A549 (cell line): ENCODE measurements around the gene OR10G3. TPM values are rescaled to one million over a fixed set of nuclear protein-coding genes. Genes with fewer than 3 reads are reported as not detected.

Source experiments
- ATAC-seq, 2 experiments: fragments of 200-7000 bp in 1 of 2; fragments of >200 bp in 1 of 2; cut with Nextera tagmentation in 1 of 2; cut with Tn5 transposase in 1 of 2; 3 replicates each; pipeline versions ENCODE4 v1.8.0 to v1.9.1; 2018 to 2020; ENCODE audit warnings: mild to moderate bottlenecking in 1 of 2, moderate library complexity in 1 of 2
- CTCF ChIA-PET: fragments of 300-600 bp; sonication (Branson Sonifier 250); formaldehyde crosslinking; extraction: SDS; loops from one replicate; lab custom pipeline; 2021; ENCODE audit warnings: antibody characterized with exemption, inconsistent platforms; lab: Yijun Ruan, JAX
- POLR2A ChIA-PET: fragments of 350-600 bp; formaldehyde crosslinking; extraction: SDS; loops from one replicate; lab custom pipeline; 2021; ENCODE audit warnings: antibody characterized with exemption, inconsistent platforms; lab: Yijun Ruan, JAX
- DNase-seq, 2 experiments: peaks; one replicate each; pipeline versions ENCODE4 v3.0.0 to v3.0.0-alpha.2; 2011 to 2016; ENCODE audit warnings: low read depth in 1 of 2, low spot score in 1 of 2
- FAIRE-seq: peaks from 2 replicates; lab custom pipeline; 2011; peaks lifted over from hg19 to GRCh38; lab: Jason Lieb, UNC
- H3K27ac ChIP-seq, 2 experiments: fragments of >200 bp; sonication (Bioruptor Twin); formaldehyde crosslinking; 3 replicates each; pipeline ENCODE4 v1.5.1; 2016 to 2017
- H3K4me1 ChIP-seq: fragments of >200 bp; sonication (Bioruptor Twin); formaldehyde crosslinking; 3 replicates; pipeline ENCODE4 v1.6.1; 2016
- H3K4me2 ChIP-seq: fragments of >200 bp; sonication (Bioruptor Twin); formaldehyde crosslinking; 3 replicates; pipeline ENCODE4 v1.6.1; 2016
- H3K4me3 ChIP-seq: fragments of >200 bp; sonication (Bioruptor Twin); formaldehyde crosslinking; 3 replicates; pipeline ENCODE4 v1.5.1; 2016
- H3K9me3 ChIP-seq: fragments of >200 bp; sonication (Bioruptor Twin); formaldehyde crosslinking; 3 replicates; pipeline ENCODE4 v1.6.1; 2016
- BCL3 ChIP-seq: fragments of >200 bp; sonication (Bioruptor Twin); formaldehyde crosslinking; IDR thresholded peaks from 3 replicates; pipeline ENCODE4 v1.6.1; 2016
- BHLHE40 ChIP-seq: IDR thresholded peaks from 2 replicates; pipeline ENCODE4 v1.6.1; 2012; ENCODE audit warnings: low read depth, low read length, inconsistent platforms
- CHD4 ChIP-seq: fragments of 200-600 bp; sonication (generic); IDR thresholded peaks from 2 replicates; pipeline ENCODE4 v1.6.1; 2016; ENCODE audit warnings: antibody characterized with exemption, mild to moderate bottlenecking, borderline replicate concordance
- E2F6 ChIP-seq: IDR thresholded peaks from 2 replicates; pipeline ENCODE4 v1.6.1; 2012; ENCODE audit warnings: low read depth, borderline replicate concordance
- EHF ChIP-seq: fragments of 250-450 bp; sonication (Bioruptor Pico); IDR thresholded peaks from 2 replicates; pipeline ENCODE4 v1.5.0; 2020; ENCODE audit warnings: mild to moderate bottlenecking
- HOXA7 ChIP-seq: fragments of 250-450 bp; sonication (Bioruptor Pico); IDR thresholded peaks from 2 replicates; pipeline ENCODE4 v1.5.0; 2020; ENCODE audit warnings: mild to moderate bottlenecking, moderate library complexity
- HOXB13 ChIP-seq: fragments of 250-450 bp; sonication (Bioruptor Pico); IDR thresholded peaks from 2 replicates; pipeline ENCODE4 v1.5.0; 2020; ENCODE audit warnings: low read depth, mild to moderate bottlenecking, moderate library complexity
- HOXB5 ChIP-seq: fragments of 250-450 bp; sonication (Bioruptor Pico); IDR thresholded peaks from 2 replicates; pipeline ENCODE4 v1.5.0; 2020; ENCODE audit warnings: mild to moderate bottlenecking, moderate library complexity
- JUNB ChIP-seq: fragments of >200 bp; sonication (Bioruptor Twin); formaldehyde crosslinking; IDR thresholded peaks from 2 replicates; pipeline ENCODE4 v1.6.1; 2016
- MAFK ChIP-seq: fragments of 450-650 bp; IDR thresholded peaks from 2 replicates; pipeline ENCODE4 v1.6.1; 2014; ENCODE audit not compliant: partially characterized antibody
- NFE2L2 ChIP-seq: fragments of 150-350 bp; conservative IDR thresholded peaks from 2 replicates; pipeline ENCODE4 v1.6.1; 2014; ENCODE audit warnings: low read length
- PBX3 ChIP-seq: IDR thresholded peaks from 2 replicates; pipeline ENCODE4 v1.6.1; 2012
- POLR2A ChIP-seq: IDR thresholded peaks from 2 replicates; pipeline ENCODE4 v1.6.1; 2012; ENCODE audit warnings: mild to moderate bottlenecking, low read length
- RAD21 ChIP-seq, 2 experiments: fragments of >200 bp in 1 of 2; sonication (Bioruptor Twin) in 1 of 2; formaldehyde crosslinking in 1 of 2; IDR thresholded peaks in 1 of 2; conservative IDR thresholded peaks in 1 of 2; 2 replicates in 1 of 2; 3 replicates in 1 of 2; pipeline ENCODE4 v1.6.1; 2012 to 2018; ENCODE audit warnings: inconsistent platforms in 1 of 2
- RARB ChIP-seq: fragments of 250-450 bp; sonication (Bioruptor Pico); IDR thresholded peaks from 2 replicates; pipeline ENCODE4 v1.8.0; 2021; ENCODE audit warnings: mild to moderate bottlenecking, moderate library complexity
- TFCP2L1 ChIP-seq: fragments of 250-450 bp; sonication (Bioruptor Pico); IDR thresholded peaks from 2 replicates; pipeline ENCODE4 v1.5.0; 2021; ENCODE audit warnings: mild to moderate bottlenecking
- TP53 ChIP-seq: fragments of 250-450 bp; sonication (Bioruptor Pico); IDR thresholded peaks from 2 replicates; pipeline ENCODE4 v1.5.0; 2021; ENCODE audit warnings: mild to moderate bottlenecking, moderate library complexity
- USF2 ChIP-seq: fragments of 450-650 bp; IDR thresholded peaks from 2 replicates; pipeline ENCODE4 v1.6.1; 2014; ENCODE audit warnings: antibody characterized with exemption
- ZC3H11A ChIP-seq: fragments of 450-650 bp; IDR thresholded peaks from 2 replicates; pipeline ENCODE4 v1.6.1; 2014; ENCODE audit warnings: antibody characterized with exemption, mild to moderate bottlenecking
- ZNF302 ChIP-seq: fragments of 250-450 bp; sonication (Bioruptor Pico); IDR thresholded peaks from 2 replicates; pipeline ENCODE4 v1.9.0; 2021; ENCODE audit warnings: inconsistent platforms, mild to moderate bottlenecking, moderate library complexity
- WGBS: methylation state at CpG from one replicate; pipeline ENCODE4 v1.1.6; 2017; ENCODE audit errors: missing lambda C conversion rate; 5-methylcytosine and 5-hydroxymethylcytosine counted together
- polyA minus RNA-seq: library from RNA; depleted of rRNA, polyadenylated mRNA; stranded (reverse); fragments of >200 nt; gene quantifications from 2 replicates; pipeline ENCODE4 v1.2.3, GENCODE V29; 2011; rRNA and poly(A)+ RNA removed
- polyA plus RNA-seq, 4 experiments: library from polyadenylated mRNA; depleted of rRNA in 3 of 4; stranded (reverse); fragments of >200 nt; fragmentation: RNase III in 1 of 4; extraction: RNeasy Plus Mini Kit Qiagen cat#74134 plus additional on column Dnase treatment in 1 of 4; gene quantifications; 2 replicates in 3 of 4; 3 replicates in 1 of 4; pipeline ENCODE4 v1.2.3, GENCODE V29; 2011 to 2017

OR10G3 gene
- polyA plus RNA-seq (2011; rRNA removed) (not detected in 2 replicates), polyA plus RNA-seq (2017; fragmentation: RNase III; extraction: RNeasy Plus Mini Kit Qiagen cat#74134 plus additional on column Dnase treatment) (not detected in 3 replicates), polyA minus RNA-seq (not detected in 2 replicates)
- not detected in 2 replicates for polyA plus RNA-seq (2012; cell fraction: cytosol; rRNA removed)
- not detected in 2 replicates for polyA plus RNA-seq (2012; cell fraction: nucleus; rRNA removed)

GRCh38 chr14:21579976-21580375 is at the start of gene OR10G3:
Gene OR10G3 (minus strand): TSS chr14:21580076. CDS start chr14:21570744, 9,332 bp downstream.
- Histone ChIP-seq H3K27ac (no peak within 1 kb of the TSS), H3K4me3 (no peak within 1 kb of the TSS), H3K9me3 (no peaks in the 10 kb centered on the region), H3K4me2 (no peak within 1 kb of the TSS), H3K4me1 (no peaks in the 10 kb centered on the region)
- ATAC-seq, result no peak
- no peak for FAIRE-seq
- TF ChIP-seq HOXB13 (CRISPR knock-in tag) (no peak), BHLHE40 (no peak), TP53 (CRISPR knock-in tag) (no peak), CHD4 (no peak), RAD21 (conservative IDR thresholded peaks at IDR 0.05 in 1 of 2, IDR thresholded peaks at IDR 0.05 in 1 of 2) (no peak), NFE2L2 (no peak), TFCP2L1 (no peak), HOXB5 (CRISPR knock-in tag) (no peak), E2F6 (no peak), BCL3 (no peak)
- no peak for DNase-seq
- ChIA-PET POLR2A (no interaction called here), CTCF (interaction anchor here (0.6 kb wide), 1 partner anchor 68 kb away, joined by 3 read pairs; no protein-coding TSS in a partner anchor)
- 3% methylated on average over 2 of the region's 2 CpGs for WGBS

GRCh38 chr14:21626491-21627230 is 46.8 kb upstream of the OR10G3 start:
- ATAC-seq, result no peak
- CTCF ChIA-PET, result no interaction called here
- no peak for FAIRE-seq
- WGBS, result 1% methylated on average over 3 of the region's 3 CpGs
- no peak overlapping the region for H3K27ac ChIP-seq
- TF ChIP-seq TP53 (CRISPR knock-in tag) (no peak), E2F6 (no peak), POLR2A (no peak), RARB (CRISPR knock-in tag) (no peak), USF2 (no peak), ZC3H11A (no peak), HOXA7 (CRISPR knock-in tag) (no peak), EHF (CRISPR knock-in tag) (no peak), MAFK (no peak), ZNF302 (CRISPR knock-in tag) (no peak), BHLHE40 (no peak), PBX3 (no peak), JUNB (no peak)
- TF ChIP-seq, all 56 proteins: peak for 0
- DNase-seq, result no peak
- Histone ChIP-seq H3K9me3 (0 out of 3 replicates have a peak, but pooled peaks cover 3% of the 10 kb centered on the region), H3K4me3 (no peak overlapping the region), H3K4me2 (no peak overlapping the region), H3K4me1 (no peaks in the 10 kb centered on the region)
- POLR2A ChIA-PET, result no interaction called here
